WERI-Rb-1 (cell line): ENCODE measurements around the gene TEX9.

Source experiments
- DNase-seq: peaks from one replicate; pipeline ENCODE4 v3.0.0-alpha.2; 2020
- H3K27ac ChIP-seq: fragments of 250-450 bp; sonication (Bioruptor Pico); 2 replicates; pipeline ENCODE4 v1.5.1; 2020; ENCODE audit warnings: mild to moderate bottlenecking, moderate library complexity
- H3K27me3 ChIP-seq: fragments of 250-450 bp; sonication (Bioruptor Pico); 2 replicates; pipeline ENCODE4 v1.5.1; 2021; ENCODE audit warnings: mild to moderate bottlenecking, low read depth, moderate library complexity; ENCODE audit not compliant: insufficient read depth, severe bottlenecking
- H3K36me3 ChIP-seq: fragments of 250-450 bp; sonication (Bioruptor Pico); 2 replicates; pipeline ENCODE4 v1.5.1; 2020; ENCODE audit warnings: mild to moderate bottlenecking, moderate library complexity
- H3K4me3 ChIP-seq: 2 replicates; pipeline ENCODE4 v1.5.1; 2011; ENCODE audit warnings: low read depth, mild to moderate bottlenecking, control low read depth, low read length
- H3K9me3 ChIP-seq: fragments of 250-450 bp; sonication (Bioruptor Pico); 2 replicates; pipeline ENCODE4 v1.5.1; 2021; ENCODE audit warnings: mild to moderate bottlenecking, moderate library complexity; ENCODE audit not compliant: severe bottlenecking
- CTCF ChIP-seq: IDR thresholded peaks from 2 replicates; pipeline ENCODE4 v1.5.1; 2011; ENCODE audit warnings: low read depth, mild to moderate bottlenecking, control low read depth, inconsistent platforms, low read length

TEX9 gene

GRCh38 chr15:56471440-56472069, 106.3 kb downstream of the TEX9 start:
- H3K27ac ChIP-seq, result no peak overlapping the region
- H3K4me3 ChIP-seq, result no peak overlapping the region
- no peak for DNase-seq
- no peaks in the 10 kb centered on the region for H3K9me3 ChIP-seq
- no peaks in the 10 kb centered on the region for H3K36me3 ChIP-seq
- H3K27me3 ChIP-seq, result no peaks in the 10 kb centered on the region
- no peak for TF ChIP-seq CTCF

- H3K4me3 ChIP-seq, result no peak overlapping the region
- H3K36me3 ChIP-seq, result no peaks in the 10 kb centered on the region
- no peaks in the 10 kb centered on the region for H3K9me3 ChIP-seq
- H3K27ac ChIP-seq, result no peak overlapping the region
- no peak for DNase-seq
- TF ChIP-seq CTCF, result no peak
- H3K27me3 ChIP-seq, result no peaks in the 10 kb centered on the region
Measured at GRCh38 chr15:56472278-56472677, 107.1 kb downstream of the TEX9 start.

- Histone ChIP-seq H3K36me3 (no peaks in the 10 kb centered on the region), H3K27ac (no peak overlapping the region), H3K27me3 (no peaks in the 10 kb centered on the region), H3K4me3 (no peak overlapping the region), H3K9me3 (no peaks in the 10 kb centered on the region)
- DNase-seq, result no peak
- TF ChIP-seq CTCF, result no peak
Measured at GRCh38 chr15:56473017-56473416, 107.8 kb downstream of the TEX9 start.

- DNase-seq, result no peak
- H3K9me3 ChIP-seq, result no peaks in the 10 kb centered on the region
- no peak overlapping the region for H3K27ac ChIP-seq
- H3K36me3 ChIP-seq, result no peaks in the 10 kb centered on the region
- TF ChIP-seq CTCF, result no peak
- no peak overlapping the region for H3K4me3 ChIP-seq
- H3K27me3 ChIP-seq, result no peaks in the 10 kb centered on the region
Measured at GRCh38 chr15:56475351-56475750, 110.1 kb downstream of the TEX9 start.
